ENCODE results near the gene ALAS1. TPM values are rescaled to one million over a fixed set of nuclear protein-coding genes. Genes with fewer than 3 reads are reported as not detected.
"Not testable (repeated sequence)": the region's sequence is repeated elsewhere in the genome, so short reads cannot be mapped to it uniquely, and the experiment has no call there.

Gene ALAS1
- total RNA-seq, 1 donor from 2014 or later = 38.3 TPM

- no peaks in the 10 kb centered on the region for H3K36me3 Mint-ChIP-seq (ENCODE audit: low read depth)
- H3K27me3 Mint-ChIP-seq (ENCODE audit: low read depth) = no peaks in the 10 kb centered on the region
- H3K4me3 Mint-ChIP-seq (ENCODE audit: unreplicated experiment) = no peak overlapping the region
- no peak for DNase-seq (ENCODE audit: low spot score)
- TF ChIP-seq CTCF (IDR thresholded peaks at IDR 0.05) = no peak
- no peaks in the 10 kb centered on the region for H3K9me3 Mint-ChIP-seq (ENCODE audit: low read depth)
- no peak overlapping the region for H3K27ac Mint-ChIP-seq (ENCODE audit: unreplicated experiment)
- no peaks in the 10 kb centered on the region for H3K4me1 Mint-ChIP-seq (ENCODE audit: low read depth)
Measured at GRCh38 chr3:52167240-52167639, 30.7 kb upstream of the ALAS1 start.

- not testable (repeated sequence) for H3K36me3 Mint-ChIP-seq (ENCODE audit: low read depth); H3K4me3 Mint-ChIP-seq (ENCODE audit: unreplicated experiment); H3K9me3 Mint-ChIP-seq (ENCODE audit: low read depth); DNase-seq (ENCODE audit: low spot score); H3K27ac Mint-ChIP-seq (ENCODE audit: unreplicated experiment); H3K4me1 Mint-ChIP-seq (ENCODE audit: low read depth); H3K27me3 Mint-ChIP-seq (ENCODE audit: low read depth)
Measured at GRCh38 chr3:52170217-52170616, 27.7 kb upstream of the ALAS1 start.

GRCh38 chr3:52171514-52172261 lies 26.3 kb upstream of the ALAS1 start:
- H3K4me1 Mint-ChIP-seq (ENCODE audit: low read depth) = peaks cover 5% of the 10 kb centered on the region

DNA sequence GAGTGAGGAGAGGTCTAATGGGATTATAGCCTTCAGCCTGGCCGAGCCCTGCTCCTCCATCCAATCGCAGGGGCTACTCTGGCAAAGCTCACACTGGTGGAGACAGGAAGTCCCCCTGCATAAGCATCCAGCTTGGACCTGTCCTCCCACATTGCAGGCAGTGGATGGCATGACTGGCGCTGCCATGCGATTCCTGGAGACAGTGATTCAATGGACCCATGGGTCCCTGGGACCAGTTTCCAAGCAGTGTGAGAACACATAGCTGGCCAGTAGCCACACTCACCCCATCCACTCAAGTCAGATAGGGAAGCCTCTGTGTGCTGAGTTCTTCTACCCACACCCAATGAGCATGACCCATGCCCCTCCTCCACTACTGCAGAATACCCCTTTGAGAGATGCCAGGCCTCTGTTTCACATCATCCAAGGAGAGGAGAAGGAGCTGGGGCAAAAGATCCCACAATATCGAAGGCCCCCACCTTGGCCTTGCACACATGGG lies 25.6 kb upstream of the ALAS1 start:
- Mint-ChIP-seq H3K27me3 (ENCODE audit: low read depth) (no peaks in the 10 kb centered on the region), H3K27ac (ENCODE audit: unreplicated experiment) (no peak overlapping the region), H3K4me1 (ENCODE audit: low read depth) (peaks cover 11% of the 10 kb centered on the region), H3K4me3 (ENCODE audit: unreplicated experiment) (no peak overlapping the region), H3K36me3 (ENCODE audit: low read depth) (no peaks in the 10 kb centered on the region), H3K9me3 (ENCODE audit: low read depth) (no peaks in the 10 kb centered on the region)
- DNase-seq (ENCODE audit: low spot score) = peak; percentile 15
- TF ChIP-seq CTCF (IDR thresholded peaks at IDR 0.05) = no peak

More at GRCh38 chr3:52171514-52172261, 26.3 kb upstream of the ALAS1 start:
- Mint-ChIP-seq H3K27me3 (ENCODE audit: low read depth) (no peaks in the 10 kb centered on the region), H3K36me3 (ENCODE audit: low read depth) (no peaks in the 10 kb centered on the region), H3K9me3 (ENCODE audit: low read depth) (no peaks in the 10 kb centered on the region), H3K27ac (ENCODE audit: unreplicated experiment) (no peak overlapping the region), H3K4me3 (ENCODE audit: unreplicated experiment) (no peak overlapping the region)
- DNase-seq (ENCODE audit: low spot score) = peak; percentile 52
- TF ChIP-seq CTCF (IDR thresholded peaks at IDR 0.05) = no peak

GRCh38 chr3:52173101-52173500 lies 24.9 kb upstream of the ALAS1 start:
- H3K27me3 Mint-ChIP-seq (ENCODE audit: low read depth) = no peaks in the 10 kb centered on the region
- H3K9me3 Mint-ChIP-seq (ENCODE audit: low read depth) = no peaks in the 10 kb centered on the region
- peak; percentile 51 for DNase-seq (ENCODE audit: low spot score)
- H3K4me1 Mint-ChIP-seq (ENCODE audit: low read depth) = peaks cover 13% of the 10 kb centered on the region
- H3K27ac Mint-ChIP-seq (ENCODE audit: unreplicated experiment) = no peak overlapping the region
- no peak overlapping the region for H3K4me3 Mint-ChIP-seq (ENCODE audit: unreplicated experiment)
- no peak for TF ChIP-seq CTCF (IDR thresholded peaks at IDR 0.05)
- no peaks in the 10 kb centered on the region for H3K36me3 Mint-ChIP-seq (ENCODE audit: low read depth)

- no peak for DNase-seq (ENCODE audit: low spot score)
- Mint-ChIP-seq H3K27me3 (ENCODE audit: low read depth) (no peaks in the 10 kb centered on the region), H3K9me3 (ENCODE audit: low read depth) (no peaks in the 10 kb centered on the region), H3K4me1 (ENCODE audit: low read depth) (peaks cover 13% of the 10 kb centered on the region), H3K4me3 (ENCODE audit: unreplicated experiment) (no peak overlapping the region), H3K27ac (ENCODE audit: unreplicated experiment) (no peak overlapping the region), H3K36me3 (ENCODE audit: low read depth) (no peaks in the 10 kb centered on the region)
- no peak for TF ChIP-seq CTCF (IDR thresholded peaks at IDR 0.05)
Measured at GRCh38 chr3:52174896-52175295, 23.1 kb upstream of the ALAS1 start.

All from chondrocyte (in vitro differentiated cells).